Smooth muscle cell (in vitro differentiated cells): ENCODE results near the gene THRB. TPM values are rescaled to one million over a fixed set of nuclear protein-coding genes. Genes with fewer than 3 reads are reported as not detected.

Experiments used
- DNase-seq: peaks from one replicate; lab custom pipeline; 2025; ENCODE audit not compliant: unreplicated experiment; lab: John Stamatoyannopoulos, UW
- H2AFZ ChIP-seq: fragments of 200-600 bp; sonication (generic); 2 replicates; pipeline ENCODE4 v1.6.0; 2016; ENCODE audit warnings: antibody characterized with exemption, low read depth, mild to moderate bottlenecking
- H3F3A ChIP-seq: fragments of 200-600 bp; sonication (generic); 2 replicates; pipeline ENCODE4 v1.6.0; 2017; ENCODE audit warnings: antibody characterized with exemption, low read depth
- H3K27ac ChIP-seq: fragments of 200-600 bp; sonication (generic); 2 replicates; pipeline ENCODE4 v1.5.1; 2016; ENCODE audit warnings: low read depth, mild to moderate bottlenecking
- H3K27me3 ChIP-seq: fragments of 200-600 bp; sonication (generic); 2 replicates; pipeline ENCODE4 v1.6.1; 2016; ENCODE audit warnings: low read depth, mild to moderate bottlenecking
- H3K36me3 ChIP-seq: fragments of 200-600 bp; sonication (generic); 2 replicates; pipeline ENCODE4 v1.5.1; 2016; ENCODE audit warnings: low read depth
- H3K4me1 ChIP-seq: fragments of 200-600 bp; sonication (generic); 2 replicates; pipeline ENCODE4 v1.5.1; 2016; ENCODE audit warnings: low read depth
- H3K4me2 ChIP-seq: fragments of 200-600 bp; sonication (generic); 2 replicates; pipeline ENCODE4 v1.6.0; 2016; ENCODE audit warnings: mild to moderate bottlenecking
- H3K4me3 ChIP-seq: fragments of 200-600 bp; sonication (generic); 2 replicates; pipeline ENCODE4 v1.5.1; 2016; ENCODE audit warnings: mild to moderate bottlenecking
- H3K79me2 ChIP-seq: fragments of 200-600 bp; sonication (generic); 2 replicates; pipeline ENCODE4 v1.6.0; 2016; ENCODE audit warnings: low read depth, mild to moderate bottlenecking
- H3K9ac ChIP-seq: fragments of 200-600 bp; sonication (generic); 2 replicates; pipeline ENCODE4 v1.6.0; 2016; ENCODE audit warnings: low read depth
- H3K9me3 ChIP-seq: fragments of 200-600 bp; sonication (generic); replicated peaks from 2 replicates; pipeline ENCODE4 v1.5.1; 2016; ENCODE audit warnings: low read depth
- H4K20me1 ChIP-seq: fragments of 200-600 bp; sonication (generic); 2 replicates; pipeline ENCODE4 v1.6.0; 2016; ENCODE audit warnings: low read depth
- WGBS: methylation state at CpG from one replicate; pipeline ENCODE4 v1.1.7; 2016; ENCODE audit warnings: low lambda C conversion rate; 5-methylcytosine and 5-hydroxymethylcytosine counted together
- polyA plus RNA-seq: library from polyadenylated mRNA; unstranded; fragments of >200 nt; fragmentation: Nextera tagmentation; extraction: Ambion mirVana; gene quantifications from 2 replicates; pipeline ENCODE4 v1.2.1, GENCODE V29; 2016
- total RNA-seq: library from RNA; depleted of rRNA; stranded (reverse); fragments of >200 nt; gene quantifications from 2 replicates; pipeline ENCODE4 v1.2.3, GENCODE V29; 2014
- TF ChIP-seq, protein P1 (sequence below): fragments of 200-600 bp; sonication (generic); IDR thresholded peaks from 2 replicates; pipeline ENCODE4 v1.5.1; 2017; ENCODE audit warnings: borderline replicate concordance, mild to moderate bottlenecking, antibody characterized with exemption; ENCODE audit not compliant: insufficient read depth, poor library complexity, severe bottlenecking

THRB gene
- total and polyA plus RNA-seq, 2 experiments from 2014 or later: 5.6 to 43.8 TPM

DNA sequence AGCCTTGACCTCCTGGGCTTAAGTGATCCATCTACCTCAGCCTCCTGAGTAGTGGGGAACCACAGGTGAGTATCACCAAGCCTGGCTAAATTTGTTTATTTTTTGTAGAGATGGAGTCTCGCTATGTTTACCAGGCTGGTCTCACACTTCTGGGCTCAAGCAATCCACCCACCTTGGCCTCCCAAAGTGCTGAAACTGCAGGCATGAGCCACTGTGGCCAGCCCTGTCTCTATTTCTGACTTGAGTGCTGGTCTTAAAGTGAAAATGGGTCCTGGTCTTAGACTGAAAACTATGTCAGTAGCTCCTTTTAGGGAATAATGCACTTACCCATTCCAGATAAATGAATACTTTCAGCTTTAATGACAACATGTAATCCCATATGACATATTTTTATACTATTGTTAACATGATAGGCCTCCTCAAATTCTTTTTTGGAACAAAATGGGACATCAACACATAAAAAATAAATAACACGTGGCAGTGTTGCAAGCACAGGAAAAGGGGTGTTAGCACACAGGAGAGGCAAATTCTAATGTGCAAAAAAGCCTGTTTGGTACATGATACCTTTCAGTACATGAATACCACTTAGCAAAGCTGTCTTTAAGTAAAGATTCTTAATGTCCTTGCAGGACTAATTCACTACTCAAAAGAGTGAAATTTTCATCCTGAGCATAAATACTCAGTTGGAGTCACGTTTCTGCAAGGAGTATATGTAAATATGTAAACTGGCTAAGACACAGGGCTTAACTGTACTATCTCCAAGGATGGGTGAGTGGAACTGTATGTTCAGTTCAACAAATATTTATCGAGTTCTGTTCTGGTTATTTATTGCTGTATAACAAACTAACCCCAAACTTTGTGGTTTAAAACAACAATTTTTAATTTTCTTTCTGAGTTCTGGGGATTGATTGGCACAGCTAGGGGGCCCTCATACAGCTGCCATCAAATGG lies 354.9 kb downstream of the THRB start:
- peaks cover 24% of the 10 kb centered on the region for H3K27me3 ChIP-seq
- DNase-seq: no peak
- no peaks in the 10 kb centered on the region for H3K79me2 ChIP-seq
- no peak overlapping the region for H3K4me2 ChIP-seq
- WGBS: 79% methylated on average over 4 of the region's 4 CpGs
- no peak overlapping the region for H3K4me3 ChIP-seq
- no peaks in the 10 kb centered on the region for H3F3A ChIP-seq
- no peaks in the 10 kb centered on the region for H4K20me1 ChIP-seq
- TF ChIP-seq, protein P1, sequence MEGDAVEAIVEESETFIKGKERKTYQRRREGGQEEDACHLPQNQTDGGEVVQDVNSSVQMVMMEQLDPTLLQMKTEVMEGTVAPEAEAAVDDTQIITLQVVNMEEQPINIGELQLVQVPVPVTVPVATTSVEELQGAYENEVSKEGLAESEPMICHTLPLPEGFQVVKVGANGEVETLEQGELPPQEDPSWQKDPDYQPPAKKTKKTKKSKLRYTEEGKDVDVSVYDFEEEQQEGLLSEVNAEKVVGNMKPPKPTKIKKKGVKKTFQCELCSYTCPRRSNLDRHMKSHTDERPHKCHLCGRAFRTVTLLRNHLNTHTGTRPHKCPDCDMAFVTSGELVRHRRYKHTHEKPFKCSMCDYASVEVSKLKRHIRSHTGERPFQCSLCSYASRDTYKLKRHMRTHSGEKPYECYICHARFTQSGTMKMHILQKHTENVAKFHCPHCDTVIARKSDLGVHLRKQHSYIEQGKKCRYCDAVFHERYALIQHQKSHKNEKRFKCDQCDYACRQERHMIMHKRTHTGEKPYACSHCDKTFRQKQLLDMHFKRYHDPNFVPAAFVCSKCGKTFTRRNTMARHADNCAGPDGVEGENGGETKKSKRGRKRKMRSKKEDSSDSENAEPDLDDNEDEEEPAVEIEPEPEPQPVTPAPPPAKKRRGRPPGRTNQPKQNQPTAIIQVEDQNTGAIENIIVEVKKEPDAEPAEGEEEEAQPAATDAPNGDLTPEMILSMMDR: no peak
- H3K9ac ChIP-seq: no peak overlapping the region
- H3K36me3 ChIP-seq: no peaks in the 10 kb centered on the region
- H2AFZ ChIP-seq: no peak overlapping the region
- no peak overlapping the region for H3K27ac ChIP-seq
- no peaks in the 10 kb centered on the region for H3K9me3 ChIP-seq
- H3K4me1 ChIP-seq: no peaks in the 10 kb centered on the region

DNA sequence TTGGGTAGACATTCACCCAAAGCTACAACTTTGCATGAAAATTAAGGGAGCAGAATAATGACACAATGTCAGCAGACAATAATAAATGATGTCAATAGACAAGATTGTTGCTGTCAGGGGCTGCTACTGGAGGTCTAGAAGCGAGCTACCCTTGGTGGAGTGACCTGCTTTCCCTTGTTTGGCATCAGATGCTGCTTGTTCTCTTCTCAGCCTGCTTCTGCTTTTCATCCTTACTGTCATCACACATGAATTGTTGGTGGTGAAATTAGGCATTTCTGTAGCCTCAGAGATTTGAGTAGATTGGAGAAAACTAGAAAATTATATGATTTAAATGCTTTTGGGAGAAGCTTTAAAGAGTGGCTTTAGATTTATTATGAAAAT lies 355.8 kb downstream of the THRB start:
- no peaks in the 10 kb centered on the region for H3K4me1 ChIP-seq
- H3K79me2 ChIP-seq: no peaks in the 10 kb centered on the region
- no peak for DNase-seq
- TF ChIP-seq, protein P1: no peak
- no peak overlapping the region for H3K27ac ChIP-seq
- H3K4me2 ChIP-seq: no peak overlapping the region
- no peaks in the 10 kb centered on the region for H4K20me1 ChIP-seq
- no peak overlapping the region for H2AFZ ChIP-seq
- H3F3A ChIP-seq: no peaks in the 10 kb centered on the region
- H3K4me3 ChIP-seq: no peak overlapping the region
- no peaks in the 10 kb centered on the region for H3K36me3 ChIP-seq
- 70% methylated on average over 1 of the region's 1 CpG for WGBS
- H3K27me3 ChIP-seq: peaks cover 22% of the 10 kb centered on the region
- H3K9me3 ChIP-seq: no peaks in the 10 kb centered on the region
- no peak overlapping the region for H3K9ac ChIP-seq

DNA sequence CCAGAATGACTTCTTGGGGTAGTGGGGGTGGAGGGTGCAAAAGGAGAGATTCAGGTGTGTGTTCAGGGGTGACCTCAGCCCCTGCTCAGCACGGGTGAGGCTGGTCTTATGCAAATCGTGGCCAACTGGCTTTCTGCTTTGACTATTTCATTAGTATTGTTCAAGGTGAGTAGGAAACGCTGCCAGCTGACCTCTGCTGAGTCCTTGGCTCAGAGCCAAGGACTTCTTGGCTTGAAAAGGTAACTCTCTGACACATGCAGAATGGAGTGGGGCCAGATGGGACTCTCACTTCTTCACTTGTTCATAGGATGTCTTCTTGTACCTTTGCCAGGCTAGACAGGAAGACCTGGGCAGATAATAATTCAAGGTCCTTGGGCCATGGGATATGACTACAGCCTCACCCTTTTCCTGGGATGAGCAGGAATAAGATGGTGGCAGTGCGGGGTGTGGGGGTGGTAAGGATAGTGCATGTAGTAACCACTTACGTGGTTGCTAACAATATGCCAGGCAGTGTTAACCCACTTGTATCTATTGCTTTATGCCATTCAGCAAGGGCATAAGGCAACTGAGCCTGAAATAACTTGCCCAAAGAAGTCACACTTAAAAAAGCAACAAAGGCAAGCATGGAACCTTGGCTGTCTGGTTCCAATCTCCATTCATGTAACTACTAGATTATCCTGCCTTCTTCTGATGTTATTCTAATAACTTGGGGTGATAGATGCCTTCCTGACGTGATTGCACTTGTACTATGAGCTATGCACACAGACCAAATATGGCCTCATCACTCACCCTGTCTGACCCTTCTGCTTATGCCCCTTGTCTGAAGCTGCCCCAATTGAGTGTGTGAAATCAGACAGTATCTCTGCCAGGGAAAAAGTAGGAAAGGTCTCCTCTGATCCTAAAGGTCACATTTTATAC lies 356.4 kb downstream of the THRB start:
- Histone ChIP-seq H3K4me2 (no peak overlapping the region), H3K27me3 (peaks cover 16% of the 10 kb centered on the region), H3K4me1 (no peaks in the 10 kb centered on the region), H3K4me3 (no peak overlapping the region), H2AFZ (no peak overlapping the region), H4K20me1 (no peaks in the 10 kb centered on the region), H3K79me2 (no peaks in the 10 kb centered on the region), H3F3A (no peaks in the 10 kb centered on the region), H3K9me3 (no peaks in the 10 kb centered on the region), H3K36me3 (peaks cover under 1% of the 10 kb centered on the region), H3K27ac (no peak overlapping the region), H3K9ac (no peak overlapping the region)
- TF ChIP-seq, protein P1: no peak
- DNase-seq: no peak
- WGBS: 86% methylated on average over 6 of the region's 6 CpGs
